GM12878 (cell line): ENCODE data around the gene ROCK2.

Experiments
- EZH2 ChIP-seq: IDR thresholded peaks from 2 replicates; pipeline ENCODE4 v1.6.1; 2012; ENCODE audit warnings: low read depth, mild to moderate bottlenecking, control low read depth, inconsistent platforms, low read length, borderline replicate concordance; ENCODE audit not compliant: control insufficient read depth
- MTA3 ChIP-seq: IDR thresholded peaks from 2 replicates; pipeline ENCODE4 v1.6.1; 2012; ENCODE audit warnings: low read length, inconsistent platforms, borderline replicate concordance
- POLR2AphosphoS5 ChIP-seq: IDR thresholded peaks from 2 replicates; pipeline ENCODE4 v1.6.1; 2011; ENCODE audit warnings: mild to moderate bottlenecking, low read length, inconsistent platforms
- RCOR1 ChIP-seq: conservative IDR thresholded peaks from 2 replicates; pipeline ENCODE4 v1.6.1; 2012; ENCODE audit warnings: low read depth, low read length, improper control_type of control experiment
- ZNF274 ChIP-seq: IDR thresholded peaks from one replicate; pipeline ENCODE4 v1.8.0; 2011; ENCODE audit not compliant: insufficient read length, insufficient read depth
- ZNF622 ChIP-seq: fragments of 450-650 bp; IDR thresholded peaks from 2 replicates; pipeline ENCODE4 v1.6.1; 2017; ENCODE audit warnings: mild to moderate bottlenecking, inconsistent platforms
- ZZZ3 ChIP-seq: IDR thresholded peaks from 2 replicates; pipeline ENCODE4 v1.6.1; 2011; ENCODE audit warnings: low read depth; ENCODE audit not compliant: control insufficient read depth, insufficient read length
- TF ChIP-seq, protein P1 (sequence below), 3 experiments: IDR thresholded peaks in 2 of 3; conservative IDR thresholded peaks in 1 of 3; 2 replicates each; pipeline ENCODE4 v1.5.1; 2011; ENCODE audit warnings: low read depth in 3 of 3, low read length in 3 of 3, mild to moderate bottlenecking in 3 of 3, control low read depth in 2 of 3, moderate library complexity in 2 of 3, inconsistent platforms in 1 of 3, mixed read lengths in 1 of 3; ENCODE audit not compliant: control insufficient read depth in 2 of 3, insufficient read depth in 1 of 3; ENCODE audit errors: extremely low read depth in 1 of 3
- TF ChIP-seq, protein P2 (sequence below): IDR thresholded peaks from 2 replicates; pipeline ENCODE4 v1.6.1; 2011; ENCODE audit warnings: low read depth, low read length, improper control_type of control experiment, borderline replicate concordance
- TF ChIP-seq, protein P3 (sequence below): fragments of 450-650 bp; IDR thresholded peaks from 2 replicates; pipeline ENCODE4 v1.6.1; 2017; ENCODE audit warnings: mild to moderate bottlenecking, moderate library complexity

DNA sequence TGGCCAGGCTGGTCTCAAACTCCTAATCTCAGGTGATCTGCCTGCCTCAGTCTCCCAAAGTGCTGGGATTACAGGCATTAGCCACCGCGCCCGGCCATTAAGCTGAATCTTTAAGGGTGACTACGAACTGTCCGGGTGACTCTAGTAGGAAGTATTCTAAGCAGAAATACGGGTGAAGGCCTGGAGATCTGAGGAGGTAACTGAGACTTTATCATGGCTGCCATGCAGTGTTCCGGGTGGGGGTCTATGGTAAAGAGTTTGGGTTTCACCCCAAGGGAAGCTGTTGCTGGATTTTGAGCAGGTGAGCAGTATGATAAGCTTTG, 20.1 kb upstream of the ROCK2 start:
- TF ChIP-seq ZZZ3, result no peak
- TF ChIP-seq POLR2AphosphoS5, result no peak
- TF ChIP-seq MTA3, result no peak
- no peak for TF ChIP-seq EZH2
- TF ChIP-seq, protein P1, sequence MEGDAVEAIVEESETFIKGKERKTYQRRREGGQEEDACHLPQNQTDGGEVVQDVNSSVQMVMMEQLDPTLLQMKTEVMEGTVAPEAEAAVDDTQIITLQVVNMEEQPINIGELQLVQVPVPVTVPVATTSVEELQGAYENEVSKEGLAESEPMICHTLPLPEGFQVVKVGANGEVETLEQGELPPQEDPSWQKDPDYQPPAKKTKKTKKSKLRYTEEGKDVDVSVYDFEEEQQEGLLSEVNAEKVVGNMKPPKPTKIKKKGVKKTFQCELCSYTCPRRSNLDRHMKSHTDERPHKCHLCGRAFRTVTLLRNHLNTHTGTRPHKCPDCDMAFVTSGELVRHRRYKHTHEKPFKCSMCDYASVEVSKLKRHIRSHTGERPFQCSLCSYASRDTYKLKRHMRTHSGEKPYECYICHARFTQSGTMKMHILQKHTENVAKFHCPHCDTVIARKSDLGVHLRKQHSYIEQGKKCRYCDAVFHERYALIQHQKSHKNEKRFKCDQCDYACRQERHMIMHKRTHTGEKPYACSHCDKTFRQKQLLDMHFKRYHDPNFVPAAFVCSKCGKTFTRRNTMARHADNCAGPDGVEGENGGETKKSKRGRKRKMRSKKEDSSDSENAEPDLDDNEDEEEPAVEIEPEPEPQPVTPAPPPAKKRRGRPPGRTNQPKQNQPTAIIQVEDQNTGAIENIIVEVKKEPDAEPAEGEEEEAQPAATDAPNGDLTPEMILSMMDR (IDR thresholded peaks at IDR 0.05 in 2 of 3, conservative IDR thresholded peaks at IDR 0.05 in 1 of 3; ENCODE audit: control insufficient read depth in 2 of 3, extremely low read depth in 1 of 3, insufficient read depth in 1 of 3, low read depth in 3 of 3, low read length in 3 of 3), result no peak
- TF ChIP-seq, protein P2, sequence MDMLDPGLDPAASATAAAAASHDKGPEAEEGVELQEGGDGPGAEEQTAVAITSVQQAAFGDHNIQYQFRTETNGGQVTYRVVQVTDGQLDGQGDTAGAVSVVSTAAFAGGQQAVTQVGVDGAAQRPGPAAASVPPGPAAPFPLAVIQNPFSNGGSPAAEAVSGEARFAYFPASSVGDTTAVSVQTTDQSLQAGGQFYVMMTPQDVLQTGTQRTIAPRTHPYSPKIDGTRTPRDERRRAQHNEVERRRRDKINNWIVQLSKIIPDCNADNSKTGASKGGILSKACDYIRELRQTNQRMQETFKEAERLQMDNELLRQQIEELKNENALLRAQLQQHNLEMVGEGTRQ, result no peak
- TF ChIP-seq ZNF622, result no peak
- TF ChIP-seq, protein P3, sequence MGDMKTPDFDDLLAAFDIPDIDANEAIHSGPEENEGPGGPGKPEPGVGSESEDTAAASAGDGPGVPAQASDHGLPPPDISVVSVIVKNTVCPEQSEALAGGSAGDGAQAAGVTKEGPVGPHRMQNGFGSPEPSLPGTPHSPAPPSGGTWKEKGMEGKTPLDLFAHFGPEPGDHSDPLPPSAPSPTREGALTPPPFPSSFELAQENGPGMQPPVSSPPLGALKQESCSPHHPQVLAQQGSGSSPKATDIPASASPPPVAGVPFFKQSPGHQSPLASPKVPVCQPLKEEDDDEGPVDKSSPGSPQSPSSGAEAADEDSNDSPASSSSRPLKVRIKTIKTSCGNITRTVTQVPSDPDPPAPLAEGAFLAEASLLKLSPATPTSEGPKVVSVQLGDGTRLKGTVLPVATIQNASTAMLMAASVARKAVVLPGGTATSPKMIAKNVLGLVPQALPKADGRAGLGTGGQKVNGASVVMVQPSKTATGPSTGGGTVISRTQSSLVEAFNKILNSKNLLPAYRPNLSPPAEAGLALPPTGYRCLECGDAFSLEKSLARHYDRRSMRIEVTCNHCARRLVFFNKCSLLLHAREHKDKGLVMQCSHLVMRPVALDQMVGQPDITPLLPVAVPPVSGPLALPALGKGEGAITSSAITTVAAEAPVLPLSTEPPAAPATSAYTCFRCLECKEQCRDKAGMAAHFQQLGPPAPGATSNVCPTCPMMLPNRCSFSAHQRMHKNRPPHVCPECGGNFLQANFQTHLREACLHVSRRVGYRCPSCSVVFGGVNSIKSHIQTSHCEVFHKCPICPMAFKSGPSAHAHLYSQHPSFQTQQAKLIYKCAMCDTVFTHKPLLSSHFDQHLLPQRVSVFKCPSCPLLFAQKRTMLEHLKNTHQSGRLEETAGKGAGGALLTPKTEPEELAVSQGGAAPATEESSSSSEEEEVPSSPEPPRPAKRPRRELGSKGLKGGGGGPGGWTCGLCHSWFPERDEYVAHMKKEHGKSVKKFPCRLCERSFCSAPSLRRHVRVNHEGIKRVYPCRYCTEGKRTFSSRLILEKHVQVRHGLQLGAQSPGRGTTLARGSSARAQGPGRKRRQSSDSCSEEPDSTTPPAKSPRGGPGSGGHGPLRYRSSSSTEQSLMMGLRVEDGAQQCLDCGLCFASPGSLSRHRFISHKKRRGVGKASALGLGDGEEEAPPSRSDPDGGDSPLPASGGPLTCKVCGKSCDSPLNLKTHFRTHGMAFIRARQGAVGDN, result no peak
- TF ChIP-seq RCOR1, result no peak
- TF ChIP-seq ZNF274, result no peak
